ENCODE measurements around the gene NUB1. TPM values are rescaled to one million over a fixed set of nuclear protein-coding genes. Genes with fewer than 3 reads are reported as not detected.
A peak's percentile ranks its signal among the peaks of the same experiment; 100 is the strongest.

The NUB1 gene
- total RNA-seq, 1 donor from 2014 or later: 48.5 TPM

GRCh38 chr7:151383638-151384351, 42.2 kb downstream of the NUB1 start:
- intact Hi-C loops (cut with DNase I): no loop called here
- peak; percentile 51 for DNase-seq (ENCODE audit: low spot score)
- no peak for ATAC-seq

- no peak for ATAC-seq
- intact Hi-C loops (cut with DNase I): no loop called here
- DNase-seq (ENCODE audit: low spot score): no peak
These were observed 42.7 kb downstream of the NUB1 start for GRCh38 chr7:151384352-151384697.

- intact Hi-C loops (cut with DNase I): no loop called here
- DNase-seq (ENCODE audit: low spot score): peak; percentile 17
- ATAC-seq: peak; percentile 4
These were observed 43.4 kb downstream of the NUB1 start for GRCh38 chr7:151384776-151385625.

GRCh38 chr7:151385626-151386300, 44.2 kb downstream of the NUB1 start:
- intact Hi-C loops (cut with DNase I): no loop called here
- DNase-seq (ENCODE audit: low spot score) (no peak), ATAC-seq (no peak)

GRCh38 chr7:151386301-151387160, 44.9 kb downstream of the NUB1 start:
- DNase-seq (ENCODE audit: low spot score) (no peak), ATAC-seq (peak; percentile 8)
- intact Hi-C loops (cut with DNase I): no loop called here

- ATAC-seq (peak; percentile 4), DNase-seq (ENCODE audit: low spot score) (no peak)
- intact Hi-C loops (cut with DNase I): no loop called here
These were observed 45.8 kb downstream of the NUB1 start for GRCh38 chr7:151387161-151388006.

GRCh38 chr7:151388007-151388297, 46.3 kb downstream of the NUB1 start:
- intact Hi-C loops (cut with DNase I): no loop called here
- DNase-seq (ENCODE audit: low spot score) (no peak), ATAC-seq (no peak)

GRCh38 chr7:151388430-151388829, 46.8 kb downstream of the NUB1 start:
- intact Hi-C loops (cut with DNase I): no loop called here
- DNase-seq (ENCODE audit: low spot score): no peak
- no peak for ATAC-seq

- intact Hi-C loops (cut with DNase I): no loop called here
- no peak for ATAC-seq
- DNase-seq (ENCODE audit: low spot score): no peak
These were observed 47.6 kb downstream of the NUB1 start for GRCh38 chr7:151389096-151389767.

GRCh38 chr7:151389768-151390597, 48.4 kb downstream of the NUB1 start:
- DNase-seq (ENCODE audit: low spot score) (no peak), ATAC-seq (no peak)
- intact Hi-C loops (cut with DNase I): no loop called here

GRCh38 chr7:151390598-151391357, 49.2 kb downstream of the NUB1 start:
- no peak for DNase-seq (ENCODE audit: low spot score)
- intact Hi-C loops (cut with DNase I): no loop called here
- ATAC-seq: no peak

- DNase-seq (ENCODE audit: low spot score) (no peak), ATAC-seq (no peak)
- intact Hi-C loops (cut with DNase I): no loop called here
These were observed 49.7 kb downstream of the NUB1 start for GRCh38 chr7:151391358-151391730.

GRCh38 chr7:151392002-151392401, 50.4 kb downstream of the NUB1 start:
- ATAC-seq (no peak), DNase-seq (ENCODE audit: low spot score) (no peak)
- intact Hi-C loops (cut with DNase I): no loop called here

- DNase-seq (ENCODE audit: low spot score) (no peak), ATAC-seq (no peak)
- intact Hi-C loops (cut with DNase I): no loop called here
These were observed 50.8 kb downstream of the NUB1 start for GRCh38 chr7:151392426-151392825.

- DNase-seq (ENCODE audit: low spot score): no peak
- intact Hi-C loops (cut with DNase I): no loop called here
- no peak for ATAC-seq
These were observed 51.7 kb downstream of the NUB1 start for GRCh38 chr7:151393031-151393977.
